DND-41 (cell line): ENCODE measurements around the gene TBPL2.

ENCODE experiments used
- CTCF ChIP-seq: IDR thresholded peaks from 2 replicates; pipeline ENCODE4 v1.5.1; 2012; ENCODE audit warnings: borderline replicate concordance, low read length, moderate library complexity, mild to moderate bottlenecking; ENCODE audit not compliant: poor library complexity, severe bottlenecking; ENCODE audit errors: extremely low read depth
- EZH2 ChIP-seq: IDR thresholded peaks from 3 replicates; pipeline ENCODE4 v1.6.1; 2012; ENCODE audit warnings: borderline replicate concordance, low read depth, mild to moderate bottlenecking, moderate library complexity, low read length, inconsistent platforms; ENCODE audit not compliant: severe bottlenecking

- TF ChIP-seq CTCF = no peak
- TF ChIP-seq EZH2 = no peak
These were observed 13.5 kb downstream of the TBPL2 start for GRCh38 chr14:55426891-55427290.
